NK-92 (cell line): ENCODE results near the gene NSUN5.
"Not testable (repeated sequence)": the region's sequence is repeated elsewhere in the genome, so short reads cannot be mapped to it uniquely, and the experiment has no call there.

Experiments
- DNase-seq: peaks from one replicate; lab custom pipeline; 2025; ENCODE audit not compliant: unreplicated experiment; lab: John Stamatoyannopoulos, UW

Gene NSUN5

DNA sequence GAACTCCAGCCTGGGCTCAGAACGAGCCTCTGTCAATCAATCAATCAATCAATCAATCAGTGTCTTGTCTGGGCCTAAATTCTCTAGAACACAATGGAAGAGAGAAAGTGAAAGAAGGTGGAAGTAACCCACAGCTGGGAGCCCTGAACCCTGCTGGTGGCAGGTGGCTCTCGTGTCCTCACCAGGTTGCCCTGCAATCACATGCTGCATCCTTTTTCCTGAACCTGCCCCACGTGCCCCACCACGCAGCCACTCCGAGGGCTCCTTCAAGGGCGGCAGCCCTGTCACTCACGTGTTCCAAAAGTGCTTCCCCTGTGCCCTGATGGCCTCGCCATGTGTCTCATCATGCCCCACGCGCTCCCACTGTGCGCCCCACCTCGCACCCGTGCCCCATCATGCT is 18.8 kb upstream of the NSUN5 start:
- not testable (repeated sequence) for DNase-seq

DNA sequence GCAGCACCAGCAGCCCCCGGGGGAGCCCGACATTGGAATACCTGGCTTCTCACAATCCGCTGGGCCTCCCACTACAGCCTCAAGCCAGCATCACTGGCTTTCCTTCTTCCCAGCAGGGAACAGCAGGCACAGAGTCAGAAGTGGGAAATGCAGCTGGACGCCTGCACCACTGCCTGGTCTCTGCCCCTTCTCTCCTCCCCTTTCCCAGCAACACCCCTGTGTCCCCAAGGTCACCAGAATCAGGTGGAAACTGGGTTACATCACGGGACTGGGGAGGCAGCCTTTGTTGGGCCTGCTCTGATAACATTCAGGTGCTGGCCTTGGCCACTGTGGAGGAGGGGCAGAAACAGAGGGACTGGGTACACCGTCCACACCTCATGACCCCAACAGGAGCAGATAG is 16.8 kb upstream of the NSUN5 start:
- not testable (repeated sequence) for DNase-seq

DNA sequence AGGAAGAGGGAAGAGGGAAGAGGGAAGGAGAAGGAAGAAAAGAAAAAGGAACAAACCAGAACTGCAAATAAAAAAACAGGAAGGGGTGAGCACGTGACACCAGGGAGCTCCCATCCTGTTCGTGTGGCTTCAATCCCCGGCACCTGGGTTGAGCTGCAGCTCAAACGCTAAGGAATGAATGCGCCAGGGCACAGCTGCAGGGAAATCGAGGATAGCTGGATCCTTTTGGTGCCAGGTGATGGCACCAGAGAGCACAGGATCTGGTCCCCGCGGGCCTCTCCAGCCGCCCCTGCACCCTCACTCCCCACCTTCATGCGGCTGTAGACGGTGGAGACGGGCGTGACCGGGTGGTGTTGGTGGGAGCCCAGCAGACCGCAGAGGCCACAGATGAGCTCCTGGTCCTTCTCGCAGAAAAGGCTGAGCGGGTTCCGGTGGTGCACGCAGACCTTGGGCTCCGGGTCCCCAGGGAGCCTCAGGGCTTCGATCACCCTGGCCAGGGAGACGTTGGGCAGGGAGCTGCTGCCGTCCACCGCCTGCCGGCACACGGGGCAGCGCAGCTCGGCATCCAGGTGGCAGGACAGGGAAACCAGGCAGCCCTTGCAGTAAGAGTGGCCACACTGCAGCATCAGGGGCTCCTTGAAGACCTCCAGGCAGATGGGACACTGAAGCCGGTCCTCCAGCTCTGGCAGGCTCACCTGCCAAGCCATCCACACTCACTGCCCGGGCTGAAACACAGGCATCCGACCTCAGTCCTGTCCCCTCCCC is 15.6 kb upstream of the NSUN5 start:
- not testable (repeated sequence) for DNase-seq

DNA sequence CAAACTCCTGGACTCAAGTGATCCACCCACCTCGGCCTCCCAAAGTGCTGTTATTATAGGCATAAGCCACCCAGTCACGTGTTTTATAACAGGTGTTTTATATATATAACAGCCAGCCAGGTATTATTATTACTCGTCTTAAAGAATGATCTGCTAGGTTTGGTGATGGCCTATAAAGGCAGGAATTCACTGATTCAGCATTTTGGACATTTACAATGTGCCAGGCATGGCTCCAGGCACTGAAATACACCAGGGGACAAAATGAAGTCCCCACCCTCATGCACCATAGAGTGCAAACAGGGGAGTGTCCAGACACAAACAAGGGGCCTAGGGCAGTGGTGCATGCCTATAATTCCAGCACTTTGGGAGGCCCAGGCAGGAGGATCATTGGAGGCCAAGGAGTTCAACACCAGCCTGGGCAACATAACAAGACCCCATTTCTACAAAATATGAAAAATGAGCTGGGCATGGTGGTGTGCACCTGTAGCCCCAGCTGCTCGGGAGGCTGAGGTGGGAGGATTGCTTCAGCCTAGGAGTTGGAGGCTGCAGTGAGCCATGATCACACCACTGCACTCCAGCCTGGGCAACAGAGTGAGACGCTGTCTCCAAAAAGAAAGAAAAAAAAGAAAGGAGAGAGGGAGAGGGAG is 14.9 kb upstream of the NSUN5 start:
- DNase-seq = not testable (repeated sequence)

DNA sequence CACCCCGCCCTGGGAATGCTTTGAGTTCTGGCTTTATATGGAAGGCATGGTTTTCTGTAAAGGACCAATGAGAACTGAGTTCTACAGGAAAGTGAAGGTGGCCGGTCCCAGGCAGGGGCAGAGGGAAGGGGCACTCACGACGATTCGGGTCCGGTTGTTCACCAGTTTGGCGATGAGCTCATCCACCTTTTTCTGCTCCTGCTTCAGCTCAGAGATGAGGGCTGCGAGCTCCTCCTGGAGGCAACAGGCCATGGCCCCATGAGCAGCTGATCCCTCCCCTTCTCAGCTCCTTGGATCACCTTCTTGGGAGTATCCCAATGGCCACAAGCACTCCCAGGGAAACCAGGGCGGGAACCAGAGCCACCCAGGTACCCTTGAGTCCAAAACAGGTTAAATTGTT is 11.4 kb upstream of the NSUN5 start:
- DNase-seq = not testable (repeated sequence)

DNA sequence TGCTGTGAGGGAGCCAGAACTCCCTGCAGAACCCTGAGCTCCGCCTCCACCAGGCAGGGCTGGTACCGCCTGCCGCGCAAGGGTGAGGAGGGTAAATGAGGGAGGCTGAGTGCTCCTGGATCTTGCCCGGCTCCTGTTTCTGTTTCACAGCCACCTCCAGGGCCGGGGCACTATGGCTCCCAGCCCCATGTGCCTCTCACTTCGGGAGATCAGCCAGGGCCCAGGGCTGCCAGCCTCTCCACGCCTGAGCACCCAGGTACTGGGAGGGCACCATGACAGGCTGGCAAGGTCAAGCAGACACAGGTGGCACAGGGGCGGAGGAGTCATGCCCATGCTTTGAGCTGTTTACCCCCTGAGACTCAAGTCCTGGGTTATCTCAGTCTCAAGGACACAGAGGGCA is 10.9 kb upstream of the NSUN5 start:
- DNase-seq = not testable (repeated sequence)

DNA sequence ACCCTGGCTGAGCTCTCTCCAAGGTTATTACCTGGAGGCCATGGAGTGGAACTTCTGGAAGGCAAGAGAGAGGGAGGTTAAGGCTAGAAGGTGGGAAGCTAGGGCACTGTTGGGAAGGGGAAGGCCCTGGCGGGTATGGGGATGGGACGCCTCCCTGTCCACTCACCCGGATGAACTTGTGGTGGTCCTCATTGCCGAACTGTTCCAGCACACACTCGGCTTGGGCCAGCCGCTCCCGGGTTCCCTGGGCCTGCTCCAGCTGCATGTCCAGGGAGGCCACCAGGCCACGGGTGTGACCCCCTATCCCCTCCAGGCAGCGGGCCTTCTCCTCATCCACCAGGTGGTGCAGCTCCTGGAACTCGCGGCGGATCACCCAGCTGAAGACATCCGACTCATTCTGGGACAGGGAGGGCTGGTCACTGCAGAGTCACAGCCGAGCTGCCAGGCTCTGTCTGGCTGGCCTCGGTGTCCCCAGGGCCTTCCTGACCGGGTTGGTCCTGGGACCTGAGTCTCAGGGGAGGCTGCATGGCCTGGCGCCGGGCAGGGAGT is 10.1 kb upstream of the NSUN5 start:
- DNase-seq = not testable (repeated sequence)

DNA sequence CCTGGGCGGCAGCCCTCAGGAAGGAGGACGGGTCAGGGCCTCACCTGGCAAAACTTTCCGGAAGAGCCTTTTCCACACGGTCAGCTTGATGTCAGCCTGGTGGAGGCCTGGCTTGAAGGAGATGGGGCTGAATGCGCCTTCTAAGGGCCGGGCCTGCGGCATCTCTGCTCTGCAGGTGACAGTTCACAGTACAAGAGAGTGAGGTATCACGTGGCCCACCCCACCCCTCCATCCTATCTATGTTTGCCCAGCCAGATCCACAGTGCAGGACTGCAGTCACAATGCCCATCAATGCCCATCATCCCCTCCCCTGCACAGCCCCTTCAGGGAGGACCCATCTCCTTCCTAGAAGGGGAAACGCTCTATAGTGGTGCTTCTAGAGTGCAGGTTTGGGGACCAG is 7.9 kb upstream of the NSUN5 start:
- no peak for DNase-seq

DNA sequence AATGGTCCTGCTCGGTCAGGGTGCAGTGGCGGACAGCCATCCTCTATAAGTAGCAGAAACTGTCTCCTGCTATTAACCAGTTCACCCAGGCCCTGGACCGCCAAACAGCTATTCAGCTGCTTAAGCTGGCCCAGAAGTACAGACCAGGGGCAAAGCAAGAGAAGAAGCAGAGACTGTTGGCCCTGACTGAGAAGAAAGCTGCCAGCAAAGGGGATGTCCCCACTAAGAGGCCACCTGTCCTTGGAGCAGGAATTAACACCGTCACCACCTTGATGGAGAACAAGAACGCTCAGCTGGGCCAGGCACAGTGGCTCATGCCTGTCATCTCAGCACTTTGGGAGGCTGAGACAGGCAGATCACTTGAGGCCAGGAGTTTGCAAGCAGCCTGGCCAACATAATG is 5.6 kb upstream of the NSUN5 start:
- no peak for DNase-seq

DNA sequence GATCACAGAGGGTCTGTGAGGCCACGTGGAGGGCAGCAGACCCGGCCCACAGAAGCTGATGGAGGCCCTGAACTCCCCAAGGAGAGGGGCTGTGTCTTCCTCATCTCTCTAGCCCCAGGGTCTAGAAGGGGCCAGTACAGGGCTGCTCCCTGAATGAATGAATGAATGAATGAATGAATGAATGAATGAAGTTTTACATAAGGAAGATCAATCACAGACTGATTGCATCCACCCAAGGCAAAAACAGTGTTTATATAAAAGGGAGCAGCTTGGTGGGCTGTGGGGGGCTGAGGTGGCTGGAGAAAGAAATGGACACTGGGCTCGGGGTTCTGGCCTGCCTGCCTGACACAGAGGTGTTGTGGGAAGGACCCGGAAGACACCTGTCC is 4.9 kb upstream of the NSUN5 start:
- no peak for DNase-seq

DNA sequence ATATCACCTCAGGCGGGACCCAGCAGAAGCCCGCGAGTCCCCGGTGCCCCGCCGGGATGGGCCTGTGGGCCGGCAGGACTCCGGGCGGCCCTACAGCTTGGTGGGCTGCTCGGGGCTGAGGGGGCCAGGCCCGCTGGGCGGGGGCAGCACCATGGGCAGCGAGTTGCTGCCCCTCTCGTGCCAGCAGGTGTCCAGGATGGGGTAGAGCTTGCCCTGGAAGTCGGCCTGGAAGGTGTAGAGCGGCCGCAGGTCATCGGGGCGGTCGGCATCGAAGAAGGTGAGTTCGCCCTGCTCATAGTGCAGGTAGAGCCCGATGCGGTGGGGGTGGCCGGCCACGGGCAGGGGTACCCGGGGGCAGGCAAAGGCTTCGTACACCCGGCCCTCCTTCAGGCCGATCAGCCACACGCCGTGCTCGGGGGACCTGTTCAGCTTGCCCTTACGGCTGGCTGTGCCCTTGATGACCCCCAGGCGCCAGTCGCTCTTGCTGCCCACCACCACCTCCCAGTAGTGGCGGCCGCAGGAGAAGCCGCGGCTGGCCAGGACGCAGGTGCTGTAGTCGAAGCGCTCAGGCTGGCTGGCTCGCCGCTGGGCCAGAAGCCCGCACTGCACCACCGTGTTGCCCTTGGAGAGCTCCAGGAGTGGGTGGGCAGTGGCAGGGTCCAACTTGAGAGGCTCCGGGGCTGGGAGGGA is 4.3 kb upstream of the NSUN5 start:
- no peak for DNase-seq

DNA sequence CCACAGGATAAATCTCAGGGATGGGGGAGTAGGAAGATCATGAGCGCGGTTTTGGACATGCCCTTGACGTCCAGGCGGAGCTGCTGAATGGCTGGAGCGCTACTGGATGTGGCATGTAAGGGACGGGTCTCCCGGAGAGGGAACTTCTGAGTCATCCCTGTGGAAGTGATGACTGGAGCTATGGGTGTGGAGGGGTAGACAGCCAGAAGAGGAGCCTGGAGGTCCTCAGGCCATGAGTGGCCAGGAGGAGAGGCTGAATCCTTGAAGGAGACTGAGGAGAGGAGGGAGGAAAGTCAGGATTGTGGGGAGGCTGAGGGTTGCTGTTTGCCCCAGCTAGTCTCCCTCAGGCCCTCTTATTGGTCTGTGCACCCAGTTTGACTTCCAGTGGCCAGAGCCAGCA is 2.8 kb upstream of the NSUN5 start:
- not testable (repeated sequence) for DNase-seq

DNA sequence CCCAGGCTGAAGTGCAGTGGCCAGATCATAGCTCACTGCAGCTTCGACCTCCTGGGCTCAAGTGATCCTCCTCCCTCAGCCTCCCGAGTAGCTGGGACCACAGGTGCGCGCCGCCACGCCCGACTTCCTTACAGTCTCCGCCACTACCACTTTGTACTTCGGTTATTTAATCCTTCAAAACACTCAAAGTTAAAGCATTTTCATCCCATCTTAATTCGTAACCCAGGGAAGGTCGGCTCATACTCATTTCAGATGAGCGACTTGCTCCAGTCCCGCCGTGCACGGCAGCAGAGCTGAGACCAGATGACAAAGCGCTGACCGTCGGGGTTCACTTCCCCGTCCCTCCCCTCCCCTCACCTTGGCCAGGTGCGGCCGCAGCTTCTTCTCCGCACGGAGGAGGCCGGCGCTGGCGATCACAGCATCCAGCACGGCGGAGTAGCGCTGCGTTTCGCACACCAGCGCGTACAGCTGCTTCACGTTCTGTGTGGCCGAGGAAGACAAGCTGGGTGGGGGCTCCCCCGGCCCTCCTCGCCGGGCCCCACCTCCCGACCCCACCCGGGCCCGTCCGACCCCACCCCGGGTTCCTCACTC is 457 bp downstream of the NSUN5 start:
- DNase-seq = no peak

DNA sequence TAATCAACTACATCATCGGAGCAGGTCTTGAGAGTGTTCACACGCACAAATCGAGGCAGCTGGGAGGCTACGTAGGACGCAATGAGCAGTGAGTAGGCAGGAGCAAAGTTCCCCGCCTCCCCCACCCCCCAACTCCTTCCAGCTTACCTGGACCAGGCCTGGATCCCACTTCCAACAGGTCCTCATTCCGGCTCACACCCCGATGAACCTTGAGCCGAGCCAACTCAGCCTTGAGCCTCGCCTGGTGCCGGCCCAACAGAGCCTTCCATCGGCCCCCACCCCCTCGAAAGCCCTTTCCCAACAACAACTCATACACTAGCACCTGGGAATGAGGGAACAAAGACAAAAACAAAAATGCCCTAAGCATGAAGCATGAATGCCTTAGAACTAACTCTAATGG is 1.2 kb downstream of the NSUN5 start:
- DNase-seq = no peak

DNA sequence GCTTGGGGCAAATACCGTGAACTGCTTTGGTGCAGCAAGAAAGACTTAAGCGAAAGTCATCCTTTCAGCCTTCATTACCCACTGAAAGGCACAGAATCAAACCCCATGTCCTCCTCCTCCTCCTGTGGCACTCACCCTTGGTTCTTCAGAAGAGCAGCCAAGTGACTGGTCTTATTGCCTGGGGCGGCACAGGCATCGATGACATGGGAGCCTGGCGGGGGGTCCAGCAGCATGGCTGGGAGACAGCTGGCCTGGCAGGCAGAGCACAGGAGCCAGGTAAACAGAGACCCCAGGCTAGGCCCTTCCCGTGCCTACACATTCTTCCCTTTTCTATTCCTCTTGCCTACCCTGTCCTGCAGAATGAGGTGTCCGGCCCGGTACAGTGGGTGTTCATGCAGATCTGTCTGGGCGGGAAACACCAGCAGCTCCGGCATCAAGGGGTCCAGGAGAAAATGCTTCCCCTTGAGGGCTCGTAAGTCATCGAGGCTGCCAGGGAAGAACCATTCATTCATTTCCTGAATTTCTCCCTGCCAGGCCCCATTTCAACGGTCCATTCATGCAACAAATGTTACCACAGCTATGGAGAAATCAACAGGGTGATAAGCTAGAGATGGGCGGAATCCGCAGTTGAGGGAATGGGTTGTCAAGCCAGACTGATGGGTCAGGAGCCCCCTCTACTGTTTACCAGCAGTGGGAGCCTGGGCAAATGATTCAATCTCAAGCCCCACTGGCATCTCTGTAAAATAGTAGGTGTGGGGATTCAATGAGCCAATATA is 3.8 kb downstream of the NSUN5 start:
- DNase-seq = not testable (repeated sequence)

DNA sequence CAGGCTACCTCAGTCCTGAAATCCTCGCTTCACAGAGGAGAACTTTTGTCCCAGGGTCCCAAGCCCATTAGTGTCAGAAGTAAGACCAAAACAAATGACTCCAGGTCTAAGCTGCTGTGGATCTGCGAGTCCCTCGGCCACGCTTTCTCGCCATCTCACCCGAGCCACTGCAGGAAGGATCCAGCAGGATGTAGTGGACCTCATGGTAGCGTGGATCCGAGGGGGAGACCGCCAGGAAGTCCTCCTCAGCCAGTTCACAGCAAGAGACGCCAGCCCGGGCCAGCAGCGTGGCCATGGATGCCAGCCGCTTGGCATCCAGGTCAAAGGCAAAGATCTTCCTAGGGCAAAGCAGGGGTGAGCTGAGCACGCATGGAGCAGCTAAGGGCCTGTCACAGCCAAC is 4.6 kb downstream of the NSUN5 start:
- no peak for DNase-seq

DNA sequence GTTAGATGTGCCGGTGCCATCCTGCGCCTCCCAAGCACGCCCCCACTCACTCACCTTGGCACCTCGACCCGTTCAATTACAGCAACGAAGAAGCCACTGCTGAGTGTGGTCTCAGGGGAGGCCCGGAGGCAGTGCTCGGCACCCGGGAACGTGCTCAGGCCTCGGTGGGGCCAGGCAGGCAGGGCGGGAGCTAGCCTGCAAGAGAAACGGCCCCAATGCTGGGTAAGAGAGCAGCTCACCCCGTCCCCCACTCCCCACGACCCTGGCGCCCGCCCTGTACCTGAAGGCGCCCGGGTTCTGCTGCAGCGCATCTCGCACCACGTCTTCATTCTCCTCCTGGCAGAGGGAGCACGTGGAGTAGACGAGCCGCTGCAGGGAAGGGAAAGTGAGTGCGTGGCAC is 5.1 kb downstream of the NSUN5 start:
- no peak for DNase-seq

DNA sequence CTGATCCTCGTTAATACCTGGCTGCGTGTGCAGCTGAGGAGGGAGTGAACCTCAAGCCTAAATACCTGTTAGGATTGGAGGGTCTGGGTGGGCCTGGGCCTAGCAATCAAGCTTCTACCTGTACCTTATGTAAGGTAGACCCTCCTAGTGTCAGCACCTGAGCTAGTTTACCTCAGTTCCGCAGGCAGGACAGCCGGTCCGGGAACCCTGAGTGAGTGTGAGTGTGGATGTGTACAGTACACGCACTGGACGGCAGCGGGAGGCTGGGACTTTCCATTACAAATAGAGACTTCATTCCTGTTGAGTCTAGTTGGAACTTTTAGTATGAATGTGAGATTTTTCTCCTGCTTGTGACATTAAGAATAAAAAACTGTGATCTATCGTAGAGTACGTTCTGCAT is 5.8 kb downstream of the NSUN5 start:
- not testable (repeated sequence) for DNase-seq

DNA sequence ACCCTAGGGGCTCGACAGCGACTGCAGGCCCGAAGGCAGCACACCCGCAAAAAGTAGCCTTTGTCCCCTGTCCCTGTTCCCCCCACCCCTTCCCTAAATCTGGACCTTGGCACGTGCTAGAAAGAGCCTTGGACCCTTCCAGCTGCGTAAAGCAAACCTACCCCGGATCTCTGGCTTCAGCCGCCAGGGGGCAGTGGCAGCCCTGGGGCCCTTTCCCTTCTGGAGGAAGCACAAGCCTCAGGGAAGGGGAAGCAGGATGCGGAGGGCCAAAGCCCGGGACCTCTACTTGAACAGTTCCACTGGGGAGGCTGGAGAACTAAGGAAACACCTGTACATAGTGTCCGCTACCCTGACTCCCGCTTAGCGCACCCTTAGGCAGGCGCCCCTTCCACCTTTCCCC is 7.5 kb downstream of the NSUN5 start:
- not testable (repeated sequence) for DNase-seq

DNA sequence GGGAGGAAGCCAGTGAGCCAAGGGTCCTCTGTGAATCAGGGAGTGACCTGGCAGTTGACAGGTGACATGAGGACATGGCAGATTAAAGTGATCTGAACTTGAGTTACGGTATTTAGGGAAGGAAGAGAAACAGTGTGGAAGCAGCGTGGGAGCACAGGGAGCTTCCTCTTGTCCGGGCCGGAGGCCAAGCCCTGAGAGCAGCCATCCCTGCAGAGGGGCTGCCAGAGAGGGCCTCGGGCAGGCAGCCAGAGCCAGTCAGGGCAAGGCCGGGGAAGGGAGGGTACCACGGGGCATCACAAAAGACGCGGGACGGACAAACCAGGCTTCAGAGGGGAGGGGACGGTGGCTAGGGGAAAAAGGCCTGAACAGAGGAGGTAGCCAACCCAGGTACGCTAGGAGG is 8.8 kb downstream of the NSUN5 start:
- not testable (repeated sequence) for DNase-seq

DNA sequence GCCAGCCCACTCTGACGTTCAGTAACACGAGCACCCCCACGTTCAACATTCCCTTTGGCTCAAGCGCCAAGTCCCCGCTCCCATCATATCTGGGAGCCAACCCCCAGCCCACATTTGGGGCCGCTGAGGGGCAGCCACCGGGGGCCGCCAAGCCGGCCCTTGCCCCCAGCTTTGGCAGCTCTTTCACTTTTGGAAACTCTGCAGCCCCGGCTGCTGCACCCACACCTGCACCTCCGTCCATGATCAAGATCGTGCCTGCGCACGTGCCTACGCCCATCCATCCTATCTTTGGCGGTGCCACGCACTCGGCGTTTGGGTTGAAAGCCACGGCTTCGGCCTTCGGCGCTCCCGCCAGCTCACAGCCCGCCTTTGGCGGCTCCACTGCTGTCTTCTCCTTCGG is 10.9 kb downstream of the NSUN5 start:
- DNase-seq = not testable (repeated sequence)
